PC-3 (cell line): ENCODE results near the gene SEPTIN5.

Experiments
- EZH2 ChIP-seq: fragments of 300-600 bp; sonication (generic); IDR thresholded peaks from one replicate; pipeline ENCODE4 v1.6.1; 2017; ENCODE audit warnings: antibody characterized with exemption, mild to moderate bottlenecking, low read length; ENCODE audit not compliant: unreplicated experiment
- EZH2phosphoT487 ChIP-seq: fragments of 300-600 bp; sonication (generic); IDR thresholded peaks from 2 replicates; pipeline ENCODE4 v1.6.1; 2018; ENCODE audit warnings: mild to moderate bottlenecking, antibody characterized with exemption, low read length, borderline replicate concordance
- TF ChIP-seq, protein P1 (sequence below): fragments of 300-600 bp; sonication (generic); conservative IDR thresholded peaks from 2 replicates; pipeline ENCODE4 v1.5.1; 2017; ENCODE audit warnings: antibody characterized with exemption, low read depth, mild to moderate bottlenecking, low read length

DNA sequence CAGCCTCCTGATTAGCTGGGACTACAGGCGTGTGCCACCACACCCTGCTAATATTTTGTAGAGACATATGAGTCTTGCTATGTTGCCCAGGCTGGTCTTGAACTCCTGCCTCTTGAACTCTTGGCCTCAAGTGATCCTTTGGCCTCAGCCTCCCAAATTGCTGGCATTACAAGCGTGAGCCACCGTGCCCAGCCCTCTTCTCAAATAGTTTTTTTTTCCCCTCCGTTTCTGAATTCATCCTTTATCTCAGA is 58.0 kb downstream of the SEPTIN5 start:
- TF ChIP-seq, protein P1, sequence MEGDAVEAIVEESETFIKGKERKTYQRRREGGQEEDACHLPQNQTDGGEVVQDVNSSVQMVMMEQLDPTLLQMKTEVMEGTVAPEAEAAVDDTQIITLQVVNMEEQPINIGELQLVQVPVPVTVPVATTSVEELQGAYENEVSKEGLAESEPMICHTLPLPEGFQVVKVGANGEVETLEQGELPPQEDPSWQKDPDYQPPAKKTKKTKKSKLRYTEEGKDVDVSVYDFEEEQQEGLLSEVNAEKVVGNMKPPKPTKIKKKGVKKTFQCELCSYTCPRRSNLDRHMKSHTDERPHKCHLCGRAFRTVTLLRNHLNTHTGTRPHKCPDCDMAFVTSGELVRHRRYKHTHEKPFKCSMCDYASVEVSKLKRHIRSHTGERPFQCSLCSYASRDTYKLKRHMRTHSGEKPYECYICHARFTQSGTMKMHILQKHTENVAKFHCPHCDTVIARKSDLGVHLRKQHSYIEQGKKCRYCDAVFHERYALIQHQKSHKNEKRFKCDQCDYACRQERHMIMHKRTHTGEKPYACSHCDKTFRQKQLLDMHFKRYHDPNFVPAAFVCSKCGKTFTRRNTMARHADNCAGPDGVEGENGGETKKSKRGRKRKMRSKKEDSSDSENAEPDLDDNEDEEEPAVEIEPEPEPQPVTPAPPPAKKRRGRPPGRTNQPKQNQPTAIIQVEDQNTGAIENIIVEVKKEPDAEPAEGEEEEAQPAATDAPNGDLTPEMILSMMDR = no peak
- TF ChIP-seq EZH2 (no peak), EZH2phosphoT487 (no peak)
